B cell (primary cell): ENCODE results near the gene TNFRSF6B.

Experiments used
- CTCF ChIP-seq: fragments of 200-600 bp; IDR thresholded peaks from one replicate; pipeline ENCODE4 v1.8.0; 2022; ENCODE audit warnings: antibody characterized with exemption, mild to moderate bottlenecking
- EZH2 ChIP-seq: IDR thresholded peaks from 2 replicates; pipeline ENCODE4 v1.6.1; 2012; ENCODE audit warnings: borderline replicate concordance, low read depth, mild to moderate bottlenecking, moderate library complexity, low read length; ENCODE audit not compliant: insufficient read depth, poor library complexity, severe bottlenecking

GRCh38 chr20:63691711-63692435 is 4.6 kb upstream of the TNFRSF6B start:
- TF ChIP-seq CTCF (no peak), EZH2 (no peak)
